Mesenchymal stem cell (in vitro differentiated cells and primary cell): ENCODE results near the gene ATP2B1.

ENCODE experiments used
- DNase-seq: peaks from one replicate; pipeline ENCODE4 v3.0.0-alpha.2; 2013
- H2AFZ ChIP-seq: one replicate; pipeline ENCODE4 v1.6.1; 2013; ENCODE audit warnings: low read depth, mild to moderate bottlenecking, control low read depth, inconsistent platforms, low read length, moderate library complexity
- H2AK5ac ChIP-seq: 2 replicates; pipeline ENCODE4 v1.6.1; 2013; ENCODE audit warnings: low read length, moderate library complexity, mild to moderate bottlenecking, inconsistent platforms; ENCODE audit not compliant: severe bottlenecking
- H2BK120ac ChIP-seq: one replicate; pipeline ENCODE4 v1.6.1; 2013; ENCODE audit warnings: low read depth, mild to moderate bottlenecking, inconsistent platforms, low read length, moderate library complexity
- H2BK12ac ChIP-seq, 2 experiments: one replicate each; pipeline ENCODE4 v1.6.1; 2013; ENCODE audit warnings: inconsistent platforms in 2 of 2, low read length in 2 of 2, mild to moderate bottlenecking in 2 of 2, moderate library complexity in 2 of 2, control low read depth in 1 of 2
- H2BK15ac ChIP-seq: one replicate; pipeline ENCODE4 v1.6.1; 2013; ENCODE audit warnings: mild to moderate bottlenecking, low read depth, inconsistent platforms; ENCODE audit not compliant: poor library complexity, severe bottlenecking
- H2BK5ac ChIP-seq: 2 replicates; pipeline ENCODE4 v1.6.1; 2013; ENCODE audit warnings: low read depth, mild to moderate bottlenecking, low read length, control low read depth, inconsistent platforms; ENCODE audit not compliant: poor library complexity, severe bottlenecking
- H3K14ac ChIP-seq, 2 experiments: one replicate each; pipeline ENCODE4 v1.6.1; 2013; ENCODE audit warnings: inconsistent platforms in 2 of 2, low read length in 2 of 2, control low read depth in 1 of 2, mild to moderate bottlenecking in 1 of 2, moderate library complexity in 1 of 2
- H3K18ac ChIP-seq, 2 experiments: one replicate each; pipeline ENCODE4 v1.6.1; 2013; ENCODE audit warnings: inconsistent platforms in 2 of 2, low read length in 2 of 2, control low read depth in 1 of 2, low read depth in 1 of 2, mild to moderate bottlenecking in 1 of 2
- H3K23ac ChIP-seq, 2 experiments: one replicate each; pipeline ENCODE4 v1.6.1; 2013; ENCODE audit warnings: inconsistent platforms in 2 of 2, low read length in 2 of 2, mild to moderate bottlenecking in 2 of 2, moderate library complexity in 2 of 2, control low read depth in 1 of 2
- H3K27ac ChIP-seq: 2 replicates; pipeline ENCODE4 v1.5.1; 2013; ENCODE audit warnings: mild to moderate bottlenecking, moderate library complexity, low read length, control low read depth, inconsistent platforms; ENCODE audit not compliant: poor library complexity, severe bottlenecking
- H3K27me3 ChIP-seq, 2 experiments: 2 replicates each; pipeline versions ENCODE4 v1.6.1 to v1.7.0; 2013; ENCODE audit warnings: low read length in 2 of 2, mild to moderate bottlenecking in 2 of 2, moderate library complexity in 2 of 2, control low read depth in 1 of 2, inconsistent platforms in 1 of 2; ENCODE audit not compliant: control insufficient read depth in 1 of 2, insufficient read depth in 1 of 2
- H3K36me3 ChIP-seq, 2 experiments: 2 replicates each; pipeline versions ENCODE4 v1.6.1 to v1.7.0; 2013; ENCODE audit warnings: low read length in 2 of 2, control low read depth in 1 of 2, inconsistent platforms in 1 of 2, low read depth in 1 of 2, mild to moderate bottlenecking in 1 of 2; ENCODE audit not compliant: insufficient read depth in 2 of 2, control insufficient read depth in 1 of 2
- H3K4ac ChIP-seq, 2 experiments: one replicate each; pipeline ENCODE4 v1.6.1; 2013; ENCODE audit warnings: inconsistent platforms in 2 of 2, low read length in 2 of 2, mild to moderate bottlenecking in 2 of 2, moderate library complexity in 2 of 2, control low read depth in 1 of 2, low read depth in 1 of 2
- H3K4me1 ChIP-seq: 2 replicates; pipeline ENCODE4 v1.6.1; 2013; ENCODE audit warnings: low read depth, low read length, control low read depth; ENCODE audit not compliant: control insufficient read depth, insufficient read depth
- H3K4me2 ChIP-seq: 2 replicates; pipeline ENCODE4 v1.6.1; 2013; ENCODE audit warnings: low read length, mild to moderate bottlenecking, inconsistent platforms; ENCODE audit not compliant: poor library complexity, severe bottlenecking
- H3K4me3 ChIP-seq, 2 experiments: 2 replicates each; pipeline versions ENCODE4 v1.5.1 to v1.7.0; 2013; ENCODE audit warnings: low read length in 2 of 2, mild to moderate bottlenecking in 2 of 2, control low read depth in 1 of 2, low read depth in 1 of 2; ENCODE audit not compliant: insufficient read depth in 1 of 2
- H3K79me1 ChIP-seq: replicated peaks from 2 replicates; pipeline ENCODE4 v1.6.1; 2013; ENCODE audit warnings: mild to moderate bottlenecking, control low read depth, low read length, inconsistent platforms; ENCODE audit not compliant: poor library complexity, severe bottlenecking
- H3K9ac ChIP-seq: 2 replicates; pipeline ENCODE4 v1.7.0; 2013; ENCODE audit warnings: mild to moderate bottlenecking, low read length, moderate library complexity
- H3K9me3 ChIP-seq: 2 replicates; pipeline ENCODE4 v1.7.0; 2013; ENCODE audit warnings: mild to moderate bottlenecking, low read length; ENCODE audit not compliant: control insufficient read depth
- H4K8ac ChIP-seq: one replicate; pipeline ENCODE4 v1.6.1; 2013; ENCODE audit warnings: inconsistent platforms, mild to moderate bottlenecking, low read length, moderate library complexity
- H4K91ac ChIP-seq: one replicate; pipeline ENCODE4 v1.6.1; 2013; ENCODE audit warnings: mild to moderate bottlenecking, low read length, inconsistent platforms
- WGBS: methylation state at CpG from one replicate; pipeline ENCODE4 v1.1.7; 2013; ENCODE audit warnings: mixed read lengths; 5-methylcytosine and 5-hydroxymethylcytosine counted together

Gene ATP2B1

DNA sequence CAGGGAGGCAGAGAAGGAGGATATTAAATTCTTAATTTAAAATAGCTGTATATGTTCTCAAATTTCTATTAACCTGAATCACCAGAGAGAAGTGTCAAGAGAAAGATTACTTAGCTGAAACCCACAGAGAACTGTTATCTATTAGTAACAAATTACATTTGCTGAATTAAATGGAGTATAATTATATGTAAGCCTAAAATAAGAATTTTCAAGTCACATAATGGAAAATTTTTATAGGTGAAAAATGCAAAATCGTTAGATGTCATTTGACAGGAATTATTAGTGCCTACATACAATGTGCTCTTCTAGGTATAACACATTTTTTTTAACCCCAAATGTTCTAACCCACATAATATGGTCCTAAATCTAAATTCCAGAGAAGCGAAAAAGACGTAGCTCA is 4.1 kb upstream of the ATP2B1 start:
- no peak overlapping the region for H3K18ac ChIP-seq
- peaks cover 2% of the 10 kb centered on the region for H3K79me1 ChIP-seq
- 100% methylated on average over 2 of the region's 3 CpGs for WGBS

DNA sequence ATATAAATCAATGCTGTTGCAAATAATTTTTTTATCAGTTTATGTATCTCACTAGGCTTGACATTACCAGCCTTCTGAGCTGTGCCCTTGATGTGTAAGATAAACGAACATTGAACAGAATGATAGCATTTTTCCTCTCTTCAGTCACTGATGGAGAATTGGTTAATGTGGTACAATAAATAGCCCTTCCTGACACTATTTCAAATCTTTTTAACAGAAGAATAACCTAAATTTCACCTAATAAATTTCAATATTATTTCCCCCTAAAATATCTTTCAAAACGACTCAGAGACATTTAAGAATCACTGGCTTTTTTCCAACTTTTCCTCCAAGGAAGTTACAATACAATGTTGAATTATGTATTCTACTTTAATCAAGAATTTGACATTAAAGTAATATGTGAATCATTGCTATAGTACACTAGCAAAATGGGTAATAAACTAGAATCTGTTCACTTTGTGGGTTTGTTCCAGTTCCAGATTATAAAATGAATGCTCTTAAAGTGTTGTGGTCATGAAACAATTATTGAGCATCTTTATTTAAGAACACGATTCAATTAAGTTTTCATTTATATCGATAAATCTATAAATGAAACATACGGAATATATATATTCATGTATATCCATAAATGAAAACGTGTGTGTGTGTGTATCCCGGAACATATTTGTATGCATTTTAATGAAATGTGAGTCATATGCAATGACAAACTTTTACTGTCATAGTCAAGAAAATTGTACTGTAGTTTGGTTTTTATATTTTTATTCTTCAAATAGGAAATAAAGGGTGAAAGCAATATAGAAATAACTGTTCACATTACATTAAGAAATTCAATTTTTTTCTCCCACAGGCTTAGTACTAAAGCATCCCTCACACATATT is 2.5 kb upstream of the ATP2B1 start:
- Histone ChIP-seq H3K79me1 (peaks cover 3% of the 10 kb centered on the region), H3K18ac (no peak overlapping the region), H2BK15ac (no peak overlapping the region), H3K27me3 (no peaks in the 10 kb centered on the region), H2AFZ (no peak overlapping the region), H3K4me3 (peak overlapping the region in 1 of 2 experiments; percentile 91), H3K14ac (no peak overlapping the region), H3K9ac (peak overlapping the region; percentile 99), H3K27ac (no peak overlapping the region), H4K8ac (no peak overlapping the region), H3K4me2 (no peak overlapping the region), H3K36me3 (peaks cover 0 to 3% of the 10 kb centered on the region in 2 experiments), H2AK5ac (no peak overlapping the region), H2BK120ac (no peak overlapping the region), H2BK5ac (no peak overlapping the region), H3K9me3 (peaks cover 8% of the 10 kb centered on the region), H3K23ac (no peak overlapping the region), H2BK12ac (no peak overlapping the region), H4K91ac (no peak overlapping the region), H3K4ac (no peak overlapping the region), H3K4me1 (peaks cover 1% of the 10 kb centered on the region)
- 40% methylated on average over 2 of the region's 7 CpGs for WGBS
- no peak for DNase-seq

More for the DNA sequence above, 4.1 kb upstream of the ATP2B1 start:
- Histone ChIP-seq H3K9me3 (peaks cover 8% of the 10 kb centered on the region), H2AFZ (no peak overlapping the region), H3K4me1 (no peaks in the 10 kb centered on the region), H4K91ac (no peak overlapping the region), H3K4me3 (no peak overlapping the region), H3K4me2 (no peak overlapping the region), H3K23ac (no peak overlapping the region), H2BK120ac (no peak overlapping the region), H2AK5ac (no peak overlapping the region), H3K9ac (no peak overlapping the region), H2BK5ac (no peak overlapping the region), H3K27me3 (no peaks in the 10 kb centered on the region), H3K14ac (no peak overlapping the region), H4K8ac (no peak overlapping the region), H3K4ac (no peak overlapping the region), H3K27ac (no peak overlapping the region), H2BK12ac (no peak overlapping the region), H3K36me3 (peaks cover 0 to 3% of the 10 kb centered on the region in 2 experiments), H2BK15ac (no peak overlapping the region)
- DNase-seq, result no peak

DNA sequence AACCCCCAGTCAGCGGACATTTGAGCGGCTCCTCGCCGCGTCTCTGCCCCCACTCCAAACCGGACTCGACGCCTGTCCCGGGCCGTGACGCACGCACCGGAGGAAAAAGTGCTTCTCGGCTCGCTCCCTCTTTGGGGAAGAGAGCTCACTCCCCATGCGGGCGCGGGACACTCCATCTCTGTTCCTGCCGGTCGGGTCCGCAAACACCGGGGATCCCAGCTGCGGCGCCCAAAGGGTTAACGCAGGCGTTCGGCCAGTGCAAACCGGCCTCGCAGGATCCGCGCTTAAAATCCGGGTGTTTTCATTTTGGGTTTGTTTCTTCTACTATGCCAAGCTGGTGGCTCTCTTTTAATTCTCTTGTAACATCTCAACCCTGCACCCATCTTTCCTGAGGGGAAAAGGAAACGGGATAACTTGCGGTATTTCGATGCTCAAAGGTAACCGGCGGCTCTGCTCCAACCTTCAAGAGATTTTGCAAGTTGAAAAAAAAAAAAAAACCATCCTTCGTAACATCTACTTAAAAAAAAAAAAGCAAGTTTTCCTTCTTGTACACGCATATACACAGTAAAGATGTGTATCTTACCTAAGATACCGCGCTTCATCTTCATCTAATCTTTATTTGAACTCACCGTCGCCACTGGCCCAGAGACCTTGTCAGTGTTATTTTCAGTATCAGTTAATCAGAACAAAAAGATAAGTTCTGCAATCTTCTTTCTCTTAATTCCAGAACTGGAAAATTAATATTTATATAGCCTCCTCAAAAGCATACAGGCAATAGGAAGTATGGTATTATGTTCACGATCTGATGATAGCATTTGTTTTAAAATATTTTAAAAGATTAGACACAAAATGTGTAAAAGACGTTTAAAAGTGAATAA is 1.6 kb upstream of the ATP2B1 start:
- DNase-seq, result no peak
- H2AFZ ChIP-seq, result peak overlapping the region; percentile 43
- H4K8ac ChIP-seq, result peak overlapping the region; percentile 96
- peak overlapping the region; percentile 75 for H4K91ac ChIP-seq
- H3K14ac ChIP-seq, result peak overlapping the region; percentile 53 to 74
- peak overlapping the region; percentile 86 to 91 for H3K18ac ChIP-seq
- peak overlapping the region; percentile 91 to 96 for H3K4me3 ChIP-seq
- H2BK12ac ChIP-seq, result peak overlapping the region; percentile 54 to 65
- peaks cover 0 to 3% of the 10 kb centered on the region in 2 experiments for H3K36me3 ChIP-seq
- H2BK5ac ChIP-seq, result peak overlapping the region; percentile 85
- H3K9me3 ChIP-seq, result peaks cover 8% of the 10 kb centered on the region
- H3K23ac ChIP-seq, result peak overlapping the region; percentile 83 to 99
- H3K27me3 ChIP-seq, result no peaks in the 10 kb centered on the region
- peak overlapping the region; percentile 85 for H3K4me2 ChIP-seq
- H2AK5ac ChIP-seq, result no peak overlapping the region
- WGBS, result 1% methylated on average over 43 of the region's 45 CpGs
- H3K4me1 ChIP-seq, result peaks cover 1% of the 10 kb centered on the region
- peaks cover 3% of the 10 kb centered on the region for H3K79me1 ChIP-seq
- H2BK120ac ChIP-seq, result peak overlapping the region; percentile 61
- H3K4ac ChIP-seq, result peak overlapping the region; percentile 75 to 94
- H3K27ac ChIP-seq, result peak overlapping the region; percentile 55
- H3K9ac ChIP-seq, result peak overlapping the region; percentile 99
- peak overlapping the region; percentile 69 for H2BK15ac ChIP-seq
